ENCODE data around the gene MAD2L2.

DNA sequence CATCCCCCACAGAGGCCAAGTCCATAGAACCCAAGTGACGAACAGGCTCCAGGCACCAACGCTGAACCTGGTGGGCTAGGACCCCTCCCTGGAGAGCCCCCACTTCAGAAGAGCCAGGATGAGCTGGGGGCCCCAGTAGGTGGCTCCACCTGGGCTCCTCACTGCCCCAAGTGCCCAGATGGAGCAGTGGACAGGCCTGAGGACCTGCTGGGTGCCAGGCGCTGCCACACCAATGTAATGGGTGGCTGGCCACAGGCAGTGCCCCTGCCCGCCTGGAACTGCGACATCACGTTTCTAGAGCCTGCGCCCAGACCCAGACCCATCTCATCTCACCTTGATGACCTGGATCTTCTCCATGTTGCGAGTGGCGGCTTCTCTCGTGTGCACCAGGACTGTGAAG lies 5.6 kb downstream of the MAD2L2 start:
- TF ChIP-seq, protein P1, sequence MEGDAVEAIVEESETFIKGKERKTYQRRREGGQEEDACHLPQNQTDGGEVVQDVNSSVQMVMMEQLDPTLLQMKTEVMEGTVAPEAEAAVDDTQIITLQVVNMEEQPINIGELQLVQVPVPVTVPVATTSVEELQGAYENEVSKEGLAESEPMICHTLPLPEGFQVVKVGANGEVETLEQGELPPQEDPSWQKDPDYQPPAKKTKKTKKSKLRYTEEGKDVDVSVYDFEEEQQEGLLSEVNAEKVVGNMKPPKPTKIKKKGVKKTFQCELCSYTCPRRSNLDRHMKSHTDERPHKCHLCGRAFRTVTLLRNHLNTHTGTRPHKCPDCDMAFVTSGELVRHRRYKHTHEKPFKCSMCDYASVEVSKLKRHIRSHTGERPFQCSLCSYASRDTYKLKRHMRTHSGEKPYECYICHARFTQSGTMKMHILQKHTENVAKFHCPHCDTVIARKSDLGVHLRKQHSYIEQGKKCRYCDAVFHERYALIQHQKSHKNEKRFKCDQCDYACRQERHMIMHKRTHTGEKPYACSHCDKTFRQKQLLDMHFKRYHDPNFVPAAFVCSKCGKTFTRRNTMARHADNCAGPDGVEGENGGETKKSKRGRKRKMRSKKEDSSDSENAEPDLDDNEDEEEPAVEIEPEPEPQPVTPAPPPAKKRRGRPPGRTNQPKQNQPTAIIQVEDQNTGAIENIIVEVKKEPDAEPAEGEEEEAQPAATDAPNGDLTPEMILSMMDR (IDR thresholded peaks at IDR 0.05): no peak
- no peak for TF ChIP-seq POLR2AphosphoS5 (IDR thresholded peaks at IDR 0.05)
- no peak for TF ChIP-seq EP300 (IDR thresholded peaks at IDR 0.05)
- no peak for TF ChIP-seq POLR2A (IDR thresholded peaks at IDR 0.05)
